ENCODE data around the gene LEFTY2. TPM values are rescaled to one million over a fixed set of nuclear protein-coding genes. Genes with fewer than 3 reads are reported as not detected.
"Not testable (repeated sequence)": the region's sequence is repeated elsewhere in the genome, so short reads cannot be mapped to it uniquely, and the experiment has no call there.

The LEFTY2 gene
- total RNA-seq, 2 donors from 2014 or later, result 0.12 to 0.53 TPM

DNA sequence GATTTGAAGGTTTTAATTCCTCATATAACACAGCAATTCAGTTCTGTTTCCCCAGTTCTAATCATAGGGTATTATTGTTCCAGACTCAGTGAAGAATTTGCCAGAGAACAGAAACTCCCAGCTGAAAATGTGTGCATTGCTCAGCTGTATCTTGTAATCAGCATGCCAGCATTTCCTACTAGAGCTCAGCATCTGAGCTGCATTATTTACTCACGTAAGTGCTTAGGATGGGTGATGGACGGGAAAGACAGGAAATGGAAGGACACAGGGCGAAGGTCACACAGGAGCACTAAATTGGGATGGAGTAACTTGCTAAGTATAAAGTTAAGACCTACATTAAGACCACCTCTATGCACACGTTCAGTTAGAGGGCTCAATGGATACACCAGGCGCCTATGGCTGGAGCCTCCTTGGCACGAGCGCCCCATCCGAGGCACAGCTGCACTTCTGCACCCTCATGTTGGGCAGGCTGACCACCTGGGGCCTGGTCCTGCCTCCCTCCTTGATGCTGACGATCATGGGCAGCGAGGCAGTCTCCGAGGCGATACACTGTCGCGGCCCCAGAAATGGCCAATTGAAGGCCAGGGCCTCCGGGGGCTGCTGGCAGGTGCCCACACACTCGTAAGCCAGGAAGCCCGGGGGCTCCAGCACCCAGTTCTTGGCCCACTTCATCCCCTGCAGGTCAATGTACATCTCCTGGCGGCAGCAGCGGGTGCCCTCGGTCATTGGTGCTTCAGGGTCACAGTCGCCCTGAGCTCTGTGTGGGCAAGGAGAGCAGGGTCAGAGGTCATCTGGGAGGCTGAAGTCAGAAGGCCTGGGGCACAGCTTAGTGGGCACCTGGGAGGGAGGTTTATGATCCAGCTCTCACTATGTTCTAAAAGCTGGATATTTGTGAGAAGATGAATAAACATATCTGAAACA is 3.7 kb downstream of the LEFTY2 start:
- intact Hi-C loops (cut with DNase I), result no loop called here
- H3K4me1 ChIP-seq, result no peaks in the 10 kb centered on the region
- TF ChIP-seq CTCF (IDR thresholded peaks at IDR 0.05), result no peak
- no peaks in the 10 kb centered on the region for H3K27me3 ChIP-seq
- DNase-seq, result no peak
- H3K4me3 ChIP-seq, result no peak overlapping the region
- H3K36me3 ChIP-seq, result no peaks in the 10 kb centered on the region
- no peak overlapping the region for H3K27ac ChIP-seq
- H3K9me3 ChIP-seq, result no peaks in the 10 kb centered on the region
- no peak overlapping the region for H3K9ac ChIP-seq (ENCODE audit: low read depth in 2 of 2, low read length in 2 of 2)

DNA sequence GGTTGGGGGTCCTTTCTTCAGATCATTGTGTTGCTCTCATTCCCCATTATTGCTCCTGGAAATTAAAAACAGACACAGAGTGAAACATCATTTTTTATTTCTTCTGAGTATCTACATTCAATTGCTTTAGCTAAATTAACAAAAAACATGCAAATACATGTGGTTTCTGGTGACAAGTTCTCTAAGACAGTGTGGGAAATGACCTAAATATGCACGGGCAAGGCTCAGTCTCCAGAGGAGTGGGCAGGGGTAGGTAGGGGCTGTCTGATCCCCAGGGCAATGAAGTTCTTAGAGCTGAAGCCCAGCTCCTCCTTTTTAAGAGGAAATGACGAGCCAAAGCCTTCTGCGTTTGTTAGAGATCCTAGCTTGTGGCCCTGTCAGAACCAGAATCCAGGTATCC is 4.5 kb downstream of the LEFTY2 start:
- no peaks in the 10 kb centered on the region for H3K4me1 ChIP-seq
- TF ChIP-seq CTCF (IDR thresholded peaks at IDR 0.05), result no peak
- no peak overlapping the region for H3K4me3 ChIP-seq
- intact Hi-C loops (cut with DNase I), result no loop called here
- no peaks in the 10 kb centered on the region for H3K36me3 ChIP-seq
- H3K27me3 ChIP-seq, result no peaks in the 10 kb centered on the region
- DNase-seq, result no peak
- H3K27ac ChIP-seq, result no peak overlapping the region
- H3K9me3 ChIP-seq, result no peaks in the 10 kb centered on the region
- no peak overlapping the region for H3K9ac ChIP-seq (ENCODE audit: low read depth in 2 of 2, low read length in 2 of 2)

- H3K4me3 ChIP-seq; intact Hi-C loops (cut with DNase I); DNase-seq; H3K36me3 ChIP-seq; H3K27ac ChIP-seq; H3K27me3 ChIP-seq; H3K9ac ChIP-seq (ENCODE audit: low read depth in 2 of 2, low read length in 2 of 2); H3K4me1 ChIP-seq; H3K9me3 ChIP-seq: not testable (repeated sequence)
Measured at GRCh38 chr1:225936086-225936485, 4.9 kb downstream of the LEFTY2 start.

DNA sequence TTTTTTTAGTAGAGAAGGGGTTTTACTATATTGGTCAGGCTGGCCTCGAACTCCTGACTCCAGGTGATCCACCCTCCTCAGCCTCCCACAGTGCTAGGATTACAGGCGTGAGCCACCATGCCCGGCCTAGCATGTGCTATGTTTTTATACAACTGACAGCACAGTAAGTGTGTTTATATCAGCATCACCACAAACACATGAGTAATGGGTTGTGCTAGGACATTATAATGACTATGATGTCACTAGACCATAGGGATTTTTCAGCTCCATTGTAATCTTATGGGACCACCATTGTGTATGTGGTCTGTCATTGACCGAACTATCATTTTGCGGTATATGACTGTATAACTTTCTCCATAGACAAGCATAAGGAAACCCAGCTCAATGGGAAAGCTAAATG is 6.3 kb downstream of the LEFTY2 start:
- H3K4me1 ChIP-seq, result no peaks in the 10 kb centered on the region
- intact Hi-C loops (cut with DNase I), result no loop called here

GRCh38 chr1:225933072-225933471 is 7.9 kb downstream of the LEFTY2 start:
- H3K27me3 ChIP-seq, result no peaks in the 10 kb centered on the region
- intact Hi-C loops (cut with DNase I), result no loop called here
- no peak for DNase-seq
- H3K36me3 ChIP-seq, result no peaks in the 10 kb centered on the region
- no peaks in the 10 kb centered on the region for H3K9me3 ChIP-seq
- no peak for TF ChIP-seq CTCF (IDR thresholded peaks at IDR 0.05)
- no peak overlapping the region for H3K27ac ChIP-seq
- no peaks in the 10 kb centered on the region for H3K4me1 ChIP-seq
- H3K4me3 ChIP-seq, result no peak overlapping the region
- no peak overlapping the region for H3K9ac ChIP-seq (ENCODE audit: low read depth in 2 of 2, low read length in 2 of 2)

More for the DNA sequence above, 6.3 kb downstream of the LEFTY2 start:
- no peaks in the 10 kb centered on the region for H3K36me3 ChIP-seq
- no peak for DNase-seq
- no peak overlapping the region for H3K27ac ChIP-seq
- no peak for TF ChIP-seq CTCF (IDR thresholded peaks at IDR 0.05)
- no peaks in the 10 kb centered on the region for H3K9me3 ChIP-seq
- no peak overlapping the region for H3K4me3 ChIP-seq
- H3K27me3 ChIP-seq, result no peaks in the 10 kb centered on the region
- no peak overlapping the region for H3K9ac ChIP-seq (ENCODE audit: low read depth in 2 of 2, low read length in 2 of 2)
